ENCODE results near the gene GDPD4. TPM values are rescaled to one million over a fixed set of nuclear protein-coding genes. Genes with fewer than 3 reads are reported as not detected.

The GDPD4 gene
- total RNA-seq, 1 experiment from 2014 or later, result not detected

GRCh38 chr11:77208535-77208934, 93.0 kb downstream of the GDPD4 start:
- intact Hi-C loops (cut with micrococcal nuclease), result no loop called here
- no TSS peak for BruUV-seq (replicated peaks)
- Histone ChIP-seq H3K4me2 (ENCODE audit: low read length) (no peak overlapping the region), H3K4me1 (ENCODE audit: control insufficient read depth in 1 of 2, insufficient read depth in 2 of 2, low read length in 2 of 2) (no peaks in the 10 kb centered on the region), H3K79me2 (ENCODE audit: insufficient read depth, low read length) (no peaks in the 10 kb centered on the region), H3K4me3 (replicated peaks in 1 of 2; ENCODE audit: low read depth in 1 of 2, low read length in 2 of 2) (no peak overlapping the region), H3K27ac (ENCODE audit: low read depth, low read length) (no peak overlapping the region), H3K36me3 (ENCODE audit: control insufficient read depth in 1 of 2, insufficient read depth in 2 of 2, low read length in 2 of 2) (no peaks in the 10 kb centered on the region), H3K27me3 (ENCODE audit: insufficient read depth, low read length) (no peaks in the 10 kb centered on the region), H2AFZ (ENCODE audit: low read depth, low read length, poor library complexity, severe bottlenecking) (no peak overlapping the region), H4K20me1 (ENCODE audit: insufficient read depth) (no peaks in the 10 kb centered on the region), H3K9ac (ENCODE audit: low read length) (no peak overlapping the region), H3K9me3 (ENCODE audit: control insufficient read depth in 1 of 2, insufficient read depth in 1 of 2, low read depth in 1 of 2, low read length in 2 of 2) (no peaks in the 10 kb centered on the region), H3K9me2 (ENCODE audit: insufficient read depth) (no peaks in the 10 kb centered on the region)
- TF ChIP-seq EZH2 (IDR thresholded peaks at IDR 0.05) (no peak), YY1 (IDR thresholded peaks at IDR 0.05; ENCODE audit: extremely low read depth, insufficient replicate concordance, low read depth, low read length) (no peak)
- ChIA-PET POLR2A (no interaction called here), CTCF (no interaction called here), RAD21 (ENCODE audit: low non-redundant PET in 1 of 2, low total read pairs in 2 of 2, uncharacterized antibody in 2 of 2, unreplicated experiment in 2 of 2) (no interaction called here)
- DNase-seq (ENCODE audit: low read depth, low spot score), result no peak
- ATAC-seq, result no peak

- ATAC-seq (no peak), DNase-seq (ENCODE audit: low read depth, low spot score) (no peak)
- POLR2A ChIA-PET, result no interaction called here
- no TSS peak for BruUV-seq (replicated peaks)
- no peaks in the 10 kb centered on the region for H3K9me3 ChIP-seq (ENCODE audit: control insufficient read depth in 1 of 2, insufficient read depth in 1 of 2, low read depth in 1 of 2, low read length in 2 of 2)
- H3K4me2 ChIP-seq (ENCODE audit: low read length), result no peak overlapping the region
- no peaks in the 10 kb centered on the region for H3K9me2 ChIP-seq (ENCODE audit: insufficient read depth)
- no peaks in the 10 kb centered on the region for H3K27me3 ChIP-seq (ENCODE audit: insufficient read depth, low read length)
- H4K20me1 ChIP-seq (ENCODE audit: insufficient read depth), result no peaks in the 10 kb centered on the region
- H3K9ac ChIP-seq (ENCODE audit: low read length), result no peak overlapping the region
- H3K36me3 ChIP-seq (ENCODE audit: control insufficient read depth in 1 of 2, insufficient read depth in 2 of 2, low read length in 2 of 2), result no peaks in the 10 kb centered on the region
- CTCF ChIA-PET, result no interaction called here
- intact Hi-C loops (cut with micrococcal nuclease), result no loop called here
- no peak overlapping the region for H3K27ac ChIP-seq (ENCODE audit: low read depth, low read length)
- RAD21 ChIA-PET (ENCODE audit: low non-redundant PET in 1 of 2, low total read pairs in 2 of 2, uncharacterized antibody in 2 of 2, unreplicated experiment in 2 of 2), result no interaction called here
- no peaks in the 10 kb centered on the region for H3K79me2 ChIP-seq (ENCODE audit: insufficient read depth, low read length)
- no peak overlapping the region for H2AFZ ChIP-seq (ENCODE audit: low read depth, low read length, poor library complexity, severe bottlenecking)
- no peaks in the 10 kb centered on the region for H3K4me1 ChIP-seq (ENCODE audit: control insufficient read depth in 1 of 2, insufficient read depth in 2 of 2, low read length in 2 of 2)
- H3K4me3 ChIP-seq (replicated peaks in 1 of 2; ENCODE audit: low read depth in 1 of 2, low read length in 2 of 2), result no peak overlapping the region
- TF ChIP-seq CTCF (IDR thresholded peaks at IDR 0.05 in 2 of 3, conservative IDR thresholded peaks at IDR 0.05 in 1 of 3; ENCODE audit: borderline replicate concordance in 1 of 3, insufficient read depth in 1 of 3, low read depth in 2 of 3, low read length in 2 of 3), result no peak
- no peak for TF ChIP-seq CBX3 (IDR thresholded peaks at IDR 0.05; ENCODE audit: low read depth)
- no peak for TF ChIP-seq ZBTB33 (IDR thresholded peaks at IDR 0.05; ENCODE audit: extremely low read depth, insufficient replicate concordance, low read length)
- TF ChIP-seq ZNF274 (IDR thresholded peaks at IDR 0.05; ENCODE audit: low read depth, low read length), result no peak
- no peak for TF ChIP-seq YY1 (IDR thresholded peaks at IDR 0.05; ENCODE audit: extremely low read depth, insufficient replicate concordance, low read depth, low read length)
- TF ChIP-seq POLR2AphosphoS5 (IDR thresholded peaks at IDR 0.05; ENCODE audit: low read depth, low read length), result no peak
- TF ChIP-seq REST (IDR thresholded peaks at IDR 0.05; ENCODE audit: low read depth), result no peak
- TF ChIP-seq RAD21 (IDR thresholded peaks at IDR 0.05; ENCODE audit: low read depth), result no peak
- TF ChIP-seq TCF7L2 (IDR thresholded peaks at IDR 0.05; ENCODE audit: borderline replicate concordance, extremely low read depth, insufficient read depth, insufficient read length), result no peak
- no peak for TF ChIP-seq EZH2 (IDR thresholded peaks at IDR 0.05)
These were observed 93.7 kb downstream of the GDPD4 start for GRCh38 chr11:77207618-77208313.
